RWPE1 (cell line): Measurements from ENCODE around the gene CFAP157.
"Not testable (repeated sequence)": the region's sequence is repeated elsewhere in the genome, so short reads cannot be mapped to it uniquely, and the experiment has no call there.

Source experiments
- CTCF ChIA-PET: fragments of 350-600 bp; sonication (Branson Sonifier 250); formaldehyde crosslinking; extraction: SDS; loops from one replicate; lab custom pipeline; 2021; lab: Yijun Ruan, JAX
- POLR2A ChIA-PET: fragments of 400-600 bp; formaldehyde crosslinking; extraction: SDS; loops from one replicate; lab custom pipeline; 2020; ENCODE audit warnings: antibody characterized with exemption; ENCODE audit not compliant: low non-redundant PET; lab: Yijun Ruan, JAX
- DNase-seq: peaks from one replicate; pipeline ENCODE4 v3.0.0; 2012; ENCODE audit warnings: low spot score
- H3K27ac ChIP-seq: fragments of 450-650 bp; 2 replicates; pipeline ENCODE4 v1.5.1; 2017
- TF ChIP-seq, protein P1 (sequence below): fragments of 450-650 bp; conservative IDR thresholded peaks from 2 replicates; pipeline ENCODE4 v1.5.1; 2017; ENCODE audit warnings: low read depth, mild to moderate bottlenecking

The CFAP157 gene

DNA sequence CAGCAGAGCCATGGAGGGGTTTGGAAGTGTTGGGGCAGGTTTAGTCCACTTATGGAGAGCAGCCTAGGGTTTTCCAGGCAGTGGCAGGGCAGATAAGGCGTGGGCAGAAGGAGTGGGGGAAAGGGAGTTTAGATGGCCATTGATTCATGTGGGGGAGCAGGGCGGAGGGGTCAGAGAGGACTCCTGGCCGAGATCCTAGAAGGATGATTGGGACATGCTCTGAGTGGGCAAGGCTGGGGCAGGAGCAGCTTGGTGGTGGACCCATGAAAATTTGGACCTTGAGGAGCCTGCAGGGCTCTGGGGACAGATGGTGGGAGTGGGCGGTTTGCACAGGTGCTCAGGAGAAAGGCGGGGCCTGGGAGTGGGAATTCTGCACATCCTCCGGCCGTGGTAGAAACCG lies 46.4 kb downstream of the CFAP157 start:
- no peak for DNase-seq
- no peak overlapping the region for H3K27ac ChIP-seq
- TF ChIP-seq, protein P1, sequence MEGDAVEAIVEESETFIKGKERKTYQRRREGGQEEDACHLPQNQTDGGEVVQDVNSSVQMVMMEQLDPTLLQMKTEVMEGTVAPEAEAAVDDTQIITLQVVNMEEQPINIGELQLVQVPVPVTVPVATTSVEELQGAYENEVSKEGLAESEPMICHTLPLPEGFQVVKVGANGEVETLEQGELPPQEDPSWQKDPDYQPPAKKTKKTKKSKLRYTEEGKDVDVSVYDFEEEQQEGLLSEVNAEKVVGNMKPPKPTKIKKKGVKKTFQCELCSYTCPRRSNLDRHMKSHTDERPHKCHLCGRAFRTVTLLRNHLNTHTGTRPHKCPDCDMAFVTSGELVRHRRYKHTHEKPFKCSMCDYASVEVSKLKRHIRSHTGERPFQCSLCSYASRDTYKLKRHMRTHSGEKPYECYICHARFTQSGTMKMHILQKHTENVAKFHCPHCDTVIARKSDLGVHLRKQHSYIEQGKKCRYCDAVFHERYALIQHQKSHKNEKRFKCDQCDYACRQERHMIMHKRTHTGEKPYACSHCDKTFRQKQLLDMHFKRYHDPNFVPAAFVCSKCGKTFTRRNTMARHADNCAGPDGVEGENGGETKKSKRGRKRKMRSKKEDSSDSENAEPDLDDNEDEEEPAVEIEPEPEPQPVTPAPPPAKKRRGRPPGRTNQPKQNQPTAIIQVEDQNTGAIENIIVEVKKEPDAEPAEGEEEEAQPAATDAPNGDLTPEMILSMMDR = no peak
- ChIA-PET POLR2A (interaction anchor here (0.7 kb wide), 1 partner anchor 1582 kb away, joined by 6 read pairs; no protein-coding TSS in a partner anchor), CTCF (no interaction called here)

DNA sequence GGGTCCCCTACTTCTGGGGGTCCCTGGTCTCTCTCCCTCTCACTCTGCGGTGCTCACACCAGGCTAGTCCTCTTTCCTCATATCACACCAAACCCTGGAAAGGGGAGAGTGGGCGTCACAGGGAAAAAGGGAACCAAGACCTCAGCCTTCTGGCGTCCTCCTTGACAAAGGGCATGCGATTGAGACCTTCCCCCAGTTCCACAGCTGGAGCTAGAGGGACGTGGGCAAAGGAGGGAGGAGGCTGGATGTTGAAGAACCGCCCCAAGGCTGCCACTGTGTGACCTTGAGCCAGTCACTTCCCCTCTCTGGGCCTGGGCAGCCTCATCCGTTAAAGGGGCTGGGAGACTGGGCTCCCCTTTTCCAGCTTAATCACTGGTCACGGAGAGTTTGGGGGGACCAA lies 46.8 kb downstream of the CFAP157 start:
- no peak overlapping the region for H3K27ac ChIP-seq
- DNase-seq = no peak
- TF ChIP-seq, protein P1 = no peak
- CTCF ChIA-PET = no interaction called here
- POLR2A ChIA-PET = no interaction called here

DNA sequence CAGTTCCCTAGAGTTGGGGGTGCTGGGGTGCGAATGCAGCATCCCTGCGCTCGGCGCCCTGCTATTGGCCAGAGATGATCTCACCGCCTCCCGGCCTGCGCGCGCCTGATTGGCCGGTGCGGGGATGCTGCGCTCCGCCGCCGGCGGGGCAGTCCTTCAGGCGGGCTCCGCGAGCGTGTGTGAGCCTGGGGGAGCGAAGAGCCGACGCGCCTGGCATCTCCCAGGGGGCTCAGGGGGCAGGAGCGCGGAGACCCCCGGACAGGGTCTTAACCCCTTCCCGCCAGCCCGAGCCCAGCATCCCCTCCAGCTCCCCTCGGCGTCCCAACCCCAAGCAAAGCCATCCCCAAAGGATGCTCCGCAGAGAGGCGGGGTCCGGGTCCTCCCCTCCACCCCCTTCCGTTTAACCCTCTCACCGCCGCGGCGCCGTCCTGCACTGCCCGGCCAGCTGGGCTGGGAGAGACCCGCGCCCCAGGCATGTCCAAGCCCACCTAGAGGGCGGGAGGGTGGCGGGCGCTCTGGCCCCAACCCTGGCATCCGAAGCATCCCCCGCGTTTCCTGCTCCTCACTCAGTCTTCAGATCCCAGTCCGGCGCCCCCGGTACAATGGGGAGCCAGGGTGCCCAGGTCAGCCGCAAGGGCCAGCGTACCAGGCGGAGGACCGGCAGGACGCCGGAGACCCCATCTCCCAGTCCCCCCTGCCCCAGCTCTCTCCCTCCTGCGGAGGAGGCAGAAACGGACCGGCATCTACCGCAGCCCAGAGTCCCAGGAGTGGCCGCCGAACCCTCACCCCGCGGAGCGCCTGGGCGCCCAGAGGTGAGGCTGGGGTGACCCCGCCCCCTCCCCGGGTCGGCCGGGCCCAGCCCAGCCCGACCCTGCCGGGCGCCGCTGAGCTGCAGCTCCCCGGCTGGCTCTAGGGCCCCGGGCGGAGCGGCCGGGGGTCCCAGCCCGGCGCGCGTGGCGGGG lies 47.6 kb downstream of the CFAP157 start:
- TF ChIP-seq, protein P1 = no peak
- peak; percentile 78 for DNase-seq
- ChIA-PET POLR2A (no interaction called here), CTCF (no interaction called here)
- H3K27ac ChIP-seq = no peak overlapping the region

DNA sequence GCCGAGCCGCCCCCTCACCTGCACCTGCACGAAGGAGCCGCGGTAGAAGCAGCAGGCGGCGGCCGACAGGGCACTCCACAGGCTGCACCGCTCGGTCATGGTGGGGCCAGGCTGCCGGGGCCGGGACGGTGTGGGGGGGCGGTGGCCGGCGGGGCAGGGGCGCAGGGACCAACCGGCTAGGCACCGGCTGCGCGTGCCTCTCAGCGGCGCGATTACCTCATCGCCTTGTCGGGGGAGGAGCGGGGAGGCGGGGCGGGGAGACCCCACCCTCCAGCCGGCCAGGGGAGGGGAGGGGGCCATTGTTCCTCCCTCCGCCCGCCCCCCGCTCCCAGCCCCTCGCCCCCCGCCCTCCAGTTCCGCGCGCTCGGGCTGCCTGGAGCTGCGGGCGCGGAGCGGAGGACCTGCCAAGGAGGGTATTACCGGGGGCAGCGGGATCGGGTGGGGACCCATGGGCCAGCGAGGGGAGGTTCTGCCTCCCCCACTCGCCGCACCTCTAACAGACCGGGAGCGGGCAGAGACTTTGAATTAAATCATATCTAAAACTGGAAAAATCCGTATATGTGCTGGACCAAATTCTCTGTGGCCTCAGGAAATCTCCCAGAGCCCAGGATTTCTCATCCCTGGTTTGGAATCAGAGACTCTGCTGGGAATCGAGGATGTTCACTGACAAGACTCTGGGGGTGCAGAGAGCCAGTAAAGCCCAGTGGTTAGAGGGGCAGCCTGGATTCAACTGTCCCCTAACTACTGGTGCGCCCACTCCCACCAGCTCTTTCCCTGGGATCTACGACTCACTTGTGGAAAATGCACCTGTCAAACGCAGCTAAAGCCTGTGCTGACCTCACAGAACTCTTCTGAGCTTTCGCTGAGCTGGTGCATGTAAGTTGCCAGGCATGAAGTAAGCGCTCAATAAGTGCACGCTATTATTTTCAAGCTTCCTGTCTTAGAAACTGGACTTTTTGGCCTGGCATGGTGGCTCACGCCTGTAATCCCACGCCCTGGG lies 48.6 kb downstream of the CFAP157 start:
- TF ChIP-seq, protein P1 = no peak
- CTCF ChIA-PET = interaction anchor here (0.5 to 0.6 kb wide), 2 partner anchors 15 to 325 kb away, joined by 3 read pairs; no protein-coding TSS in a partner anchor
- no peak overlapping the region for H3K27ac ChIP-seq
- no peak for DNase-seq
- POLR2A ChIA-PET = no interaction called here

DNA sequence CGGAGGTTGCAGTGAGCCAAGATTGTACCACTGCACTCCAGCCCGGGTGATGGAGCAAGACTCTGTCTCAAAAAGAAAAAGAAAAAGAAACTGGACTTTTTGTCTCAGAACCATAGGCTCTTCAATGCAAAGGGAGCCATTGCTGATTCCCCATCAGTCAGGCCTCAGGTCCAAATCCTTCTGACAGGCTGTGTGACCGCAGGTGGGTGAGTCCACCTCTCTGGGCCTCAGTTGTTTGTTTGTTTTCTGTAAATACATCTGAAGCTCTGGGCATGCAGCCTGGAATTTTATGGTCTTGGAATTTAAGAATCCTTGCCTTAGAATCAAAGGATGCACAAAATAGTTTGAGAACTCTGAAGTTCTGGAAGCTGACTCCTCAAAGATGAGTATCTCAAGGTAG lies 49.4 kb downstream of the CFAP157 start:
- TF ChIP-seq, protein P1 = no peak
- DNase-seq = no peak
- POLR2A ChIA-PET = no interaction called here
- H3K27ac ChIP-seq = no peak overlapping the region
- CTCF ChIA-PET = interaction anchor here (0.5 to 0.6 kb wide), 2 partner anchors 21 to 324 kb away, joined by 3 read pairs; partner anchors contain the start of gene TOR2A

DNA sequence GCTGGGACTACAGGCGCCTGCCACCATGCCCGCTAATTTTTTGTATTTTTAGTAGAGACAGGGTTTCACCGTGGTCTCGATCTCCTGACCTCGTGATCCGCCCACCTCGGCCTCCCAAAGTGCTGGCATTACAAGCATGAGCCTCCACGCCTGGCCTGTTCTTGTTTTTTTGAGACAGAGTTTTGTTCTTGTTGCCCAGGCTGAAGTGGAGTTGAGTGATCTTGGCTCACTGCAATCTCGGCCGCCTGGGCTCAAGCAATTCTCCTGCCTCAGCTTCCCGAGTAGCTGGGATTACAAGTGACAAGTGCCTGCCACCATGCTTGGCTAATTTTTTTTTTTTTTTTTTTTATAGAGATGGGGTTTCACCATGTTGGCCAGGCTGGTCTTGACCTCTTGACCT lies 50.0 kb downstream of the CFAP157 start:
- ChIA-PET CTCF (interaction anchor here (0.6 kb wide), 1 partner anchor 22 kb away, joined by 3 read pairs; the partner anchor contains the start of gene TOR2A), POLR2A (interaction anchor here (0.6 kb wide), 1 partner anchor 178 kb away, joined by 4 read pairs; no protein-coding TSS in a partner anchor)
- not testable (repeated sequence) for DNase-seq, H3K27ac ChIP-seq
